ENCODE measurements around the gene CHMP4B. TPM values are rescaled to one million over a fixed set of nuclear protein-coding genes. Genes with fewer than 3 reads are reported as not detected.

The CHMP4B gene
- total RNA-seq, 1 donor from 2014 or later: 42.8 TPM

DNA sequence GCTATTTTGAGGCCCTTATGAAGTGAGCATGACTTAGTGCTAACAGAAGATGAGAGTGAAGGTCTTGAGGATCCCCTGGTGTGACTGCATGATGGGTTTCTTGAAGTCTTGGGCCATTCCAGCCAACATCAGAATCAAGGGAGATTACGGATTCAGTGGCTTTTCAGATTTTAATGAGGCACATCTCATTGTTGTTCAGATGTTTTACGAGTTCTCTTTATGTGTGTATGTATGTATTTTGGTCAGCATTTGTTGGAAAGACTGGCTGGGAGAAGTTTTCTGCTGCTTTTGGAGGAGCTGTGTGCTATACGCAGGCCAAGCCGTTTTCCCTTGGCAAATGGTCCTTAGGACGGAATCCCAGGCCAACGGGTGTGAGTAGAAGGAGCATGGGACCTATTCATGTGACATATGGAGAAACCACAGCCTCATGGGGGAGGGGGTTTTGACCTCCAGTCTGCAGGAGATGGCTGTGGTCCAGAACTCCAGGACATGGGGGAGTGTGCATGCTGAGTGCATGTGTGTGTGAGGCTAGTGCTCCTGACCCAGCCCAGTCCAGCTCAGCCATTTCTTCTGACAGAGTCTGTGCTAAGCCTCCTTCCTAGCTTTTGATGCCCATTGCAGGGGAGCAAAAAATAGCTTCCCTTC, 35.3 kb downstream of the CHMP4B start:
- TF ChIP-seq, protein P1, sequence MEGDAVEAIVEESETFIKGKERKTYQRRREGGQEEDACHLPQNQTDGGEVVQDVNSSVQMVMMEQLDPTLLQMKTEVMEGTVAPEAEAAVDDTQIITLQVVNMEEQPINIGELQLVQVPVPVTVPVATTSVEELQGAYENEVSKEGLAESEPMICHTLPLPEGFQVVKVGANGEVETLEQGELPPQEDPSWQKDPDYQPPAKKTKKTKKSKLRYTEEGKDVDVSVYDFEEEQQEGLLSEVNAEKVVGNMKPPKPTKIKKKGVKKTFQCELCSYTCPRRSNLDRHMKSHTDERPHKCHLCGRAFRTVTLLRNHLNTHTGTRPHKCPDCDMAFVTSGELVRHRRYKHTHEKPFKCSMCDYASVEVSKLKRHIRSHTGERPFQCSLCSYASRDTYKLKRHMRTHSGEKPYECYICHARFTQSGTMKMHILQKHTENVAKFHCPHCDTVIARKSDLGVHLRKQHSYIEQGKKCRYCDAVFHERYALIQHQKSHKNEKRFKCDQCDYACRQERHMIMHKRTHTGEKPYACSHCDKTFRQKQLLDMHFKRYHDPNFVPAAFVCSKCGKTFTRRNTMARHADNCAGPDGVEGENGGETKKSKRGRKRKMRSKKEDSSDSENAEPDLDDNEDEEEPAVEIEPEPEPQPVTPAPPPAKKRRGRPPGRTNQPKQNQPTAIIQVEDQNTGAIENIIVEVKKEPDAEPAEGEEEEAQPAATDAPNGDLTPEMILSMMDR (IDR thresholded peaks at IDR 0.05): no peak
- Histone ChIP-seq H3K4me1 (peaks cover 0 to 30% of the 10 kb centered on the region in 2 donors), H3K4me3 (no peak overlapping the region), H3K36me3 (peaks cover 18 to 29% of the 10 kb centered on the region in 2 donors), H3K9me3 (no peaks in the 10 kb centered on the region), H3K27ac (no peak overlapping the region), H3K27me3 (no peaks in the 10 kb centered on the region)
- intact Hi-C loops (cut with DNase I): no loop called here
- no peak for DNase-seq (ENCODE audit: low spot score in 2 of 2)

- Histone ChIP-seq H3K4me3 (no peak overlapping the region), H3K9me3 (no peaks in the 10 kb centered on the region), H3K27ac (no peak overlapping the region), H3K36me3 (peaks cover 24 to 35% of the 10 kb centered on the region in 2 donors), H3K4me1 (peaks cover 0 to 26% of the 10 kb centered on the region in 2 donors), H3K27me3 (no peaks in the 10 kb centered on the region)
- TF ChIP-seq, protein P1 (IDR thresholded peaks at IDR 0.05): no peak
- intact Hi-C loops (cut with DNase I): no loop called here
- no peak for DNase-seq (ENCODE audit: low spot score in 2 of 2)
Observed at GRCh38 chr20:33847006-33847405, 35.9 kb downstream of the CHMP4B start.

- Histone ChIP-seq H3K9me3 (no peaks in the 10 kb centered on the region), H3K36me3 (peaks cover 37 to 49% of the 10 kb centered on the region in 2 donors), H3K27ac (no peak overlapping the region), H3K4me1 (peaks cover 0 to 14% of the 10 kb centered on the region in 2 donors), H3K4me3 (no peak overlapping the region), H3K27me3 (no peaks in the 10 kb centered on the region)
- intact Hi-C loops (cut with DNase I): no loop called here
- DNase-seq (ENCODE audit: low spot score in 2 of 2): no peak
- TF ChIP-seq, protein P1 (IDR thresholded peaks at IDR 0.05): no peak
Observed at GRCh38 chr20:33848391-33848790, 37.2 kb downstream of the CHMP4B start.

- DNase-seq (ENCODE audit: low spot score in 2 of 2): no peak
- peaks cover 0 to 10% of the 10 kb centered on the region in 2 donors for H3K4me1 ChIP-seq
- H3K27me3 ChIP-seq: no peaks in the 10 kb centered on the region
- H3K27ac ChIP-seq: no peak overlapping the region
- H3K4me3 ChIP-seq: no peak overlapping the region
- intact Hi-C loops (cut with DNase I): no loop called here
- TF ChIP-seq, protein P1 (IDR thresholded peaks at IDR 0.05): no peak
- no peaks in the 10 kb centered on the region for H3K9me3 ChIP-seq
- peaks cover 52 to 66% of the 10 kb centered on the region in 2 donors for H3K36me3 ChIP-seq
Observed at GRCh38 chr20:33850159-33850558, 39.0 kb downstream of the CHMP4B start.

GRCh38 chr20:33851842-33852466, 40.8 kb downstream of the CHMP4B start:
- Histone ChIP-seq H3K9me3 (no peaks in the 10 kb centered on the region), H3K4me1 (peaks cover 0 to under 1% of the 10 kb centered on the region in 2 donors), H3K27me3 (no peaks in the 10 kb centered on the region), H3K27ac (no peak overlapping the region), H3K36me3 (peaks cover 65 to 84% of the 10 kb centered on the region in 2 donors), H3K4me3 (no peak overlapping the region)
- no peak for DNase-seq (ENCODE audit: low spot score in 2 of 2)
- intact Hi-C loops (cut with DNase I): no loop called here
- TF ChIP-seq, protein P1 (IDR thresholded peaks at IDR 0.05): no peak

Data from ascending aorta (tissue), 2 donors.